Activated T-helper 1 cell treated with anti-CD3 and anti-CD28 coated beads, Interleukin-2, amount 50 U/mL, for 16 hours (primary cell): ENCODE results near the gene DNAH14.
"Not testable (repeated sequence)": the region's sequence is repeated elsewhere in the genome, so short reads cannot be mapped to it uniquely, and the experiment has no call there.

ENCODE experiments used
- DNase-seq, 2 donors: peaks; one replicate each; pipeline ENCODE4 v3.0.0-alpha.2; 2020; ENCODE audit warnings: low read depth in 1 of 2, low spot score in 1 of 2

The DNAH14 gene

DNA sequence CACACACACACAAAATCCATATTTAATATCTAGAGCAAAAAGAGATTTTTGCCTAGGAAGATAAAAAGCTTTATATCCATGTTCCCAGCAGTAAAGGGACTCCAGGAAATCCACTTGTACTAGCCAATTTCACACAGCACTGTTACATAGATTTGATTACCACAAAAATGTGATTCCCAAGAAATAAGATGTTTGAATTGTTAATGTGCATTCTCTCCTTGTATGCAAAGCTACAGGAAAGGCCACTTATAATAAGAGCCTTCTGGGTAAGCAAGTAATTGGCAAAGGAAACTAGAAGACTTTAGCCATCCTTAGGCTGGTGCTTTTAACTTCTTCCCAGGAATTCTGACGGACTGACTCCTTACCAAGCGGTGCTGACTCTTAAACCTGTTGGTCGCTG lies 409.1 kb downstream of the DNAH14 start:
- no peak for DNase-seq

DNA sequence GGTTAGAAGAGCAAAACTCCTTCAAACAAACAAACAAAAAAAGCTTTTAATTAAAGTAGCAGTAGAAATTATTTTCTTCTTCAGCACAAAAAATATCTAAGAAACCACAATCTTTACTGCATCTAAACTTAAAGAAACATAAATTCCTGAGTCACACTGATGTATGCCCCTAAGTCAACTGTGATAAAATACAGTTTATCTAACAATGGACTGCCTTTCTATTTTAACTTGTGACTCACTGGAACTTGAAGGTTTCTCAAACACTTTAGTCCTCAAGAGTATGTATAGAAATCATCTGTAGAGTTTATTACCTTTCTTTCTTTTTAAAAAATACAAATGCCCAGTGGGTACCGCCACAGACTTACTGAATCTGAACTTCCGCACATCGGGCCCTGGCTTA lies 412.2 kb downstream of the DNAH14 start:
- DNase-seq = no peak

DNA sequence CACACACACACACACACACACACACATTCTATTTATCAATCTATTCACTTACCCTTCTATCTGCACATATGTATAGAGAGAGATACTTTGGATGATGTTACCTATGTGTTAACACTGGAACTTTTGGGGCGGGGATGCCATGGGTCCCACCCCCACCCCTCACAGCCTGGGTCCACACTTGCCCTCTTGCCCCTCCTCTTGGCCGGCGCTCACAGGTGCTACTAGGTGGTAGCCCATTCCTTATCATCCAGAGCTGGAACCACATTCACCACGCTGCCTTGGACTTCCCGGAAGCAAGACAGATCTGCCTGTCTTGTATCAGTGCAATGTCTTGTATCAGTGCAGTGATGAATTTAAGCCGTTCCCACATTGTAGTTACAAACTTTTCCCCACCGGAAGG lies 413.2 kb downstream of the DNAH14 start:
- DNase-seq = no peak

DNA sequence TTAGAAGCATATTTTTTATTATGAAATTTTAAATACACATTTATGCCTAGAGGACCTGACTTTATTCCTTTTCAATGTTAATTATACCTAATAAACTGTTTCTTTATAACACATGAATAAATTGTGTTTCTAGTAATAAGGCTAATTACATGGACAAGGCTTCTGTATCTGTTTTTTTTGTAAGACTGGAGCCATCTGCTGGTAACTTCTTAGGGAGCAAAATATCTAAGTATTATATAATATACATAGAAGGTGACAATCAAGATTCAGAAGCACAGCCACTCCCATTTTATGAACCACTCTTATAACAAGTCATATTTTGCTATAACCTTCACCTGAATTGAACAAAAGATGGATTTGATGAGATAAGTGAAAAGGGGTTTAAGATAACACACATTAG lies 414.1 kb downstream of the DNAH14 start:
- no peak for DNase-seq

DNA sequence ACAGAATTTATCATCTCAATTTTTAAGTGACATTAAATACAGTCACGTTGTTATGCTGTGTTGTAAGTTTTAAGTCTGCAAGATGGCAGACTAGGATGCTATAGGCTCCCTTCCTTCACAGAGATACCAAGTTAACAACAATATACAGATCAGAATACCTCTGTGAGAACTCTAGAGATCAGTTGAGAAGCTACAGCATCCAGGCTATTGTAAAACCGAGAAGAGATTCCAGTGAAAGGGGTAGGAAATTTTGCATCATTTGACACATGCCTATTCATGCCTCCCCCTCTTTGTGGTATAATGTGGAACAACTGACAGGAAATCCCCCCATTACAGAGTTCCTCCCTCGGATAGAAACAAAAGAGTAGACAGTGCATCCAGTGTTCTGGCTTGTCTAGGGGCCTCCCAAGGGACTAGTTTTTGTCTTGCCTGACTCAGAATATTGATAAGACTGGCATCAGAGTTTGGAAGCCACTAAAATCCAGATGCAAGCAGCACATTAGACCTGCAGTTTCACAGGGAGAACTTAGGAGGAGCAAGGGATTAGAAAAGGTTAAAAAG lies 417.7 kb downstream of the DNAH14 start:
- no peak for DNase-seq

DNA sequence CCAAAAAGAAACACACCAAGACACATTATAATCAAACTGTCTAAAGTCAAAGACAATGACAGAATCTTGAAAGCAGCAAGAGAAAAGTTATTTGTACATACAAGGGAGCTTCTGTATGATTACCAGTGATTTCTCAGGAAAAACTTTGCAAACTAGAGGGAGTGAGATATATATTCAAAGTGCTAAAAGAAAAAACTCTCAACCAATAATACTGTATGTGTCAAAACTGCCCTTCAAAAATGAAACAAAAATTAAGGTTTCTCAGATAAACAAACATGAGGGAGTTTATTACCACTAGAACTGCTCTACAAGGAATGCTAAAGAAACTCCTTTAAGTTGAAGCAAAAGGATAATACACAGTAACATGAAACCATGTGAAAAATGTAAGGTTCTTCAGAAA lies 418.9 kb downstream of the DNAH14 start:
- no peak for DNase-seq

DNA sequence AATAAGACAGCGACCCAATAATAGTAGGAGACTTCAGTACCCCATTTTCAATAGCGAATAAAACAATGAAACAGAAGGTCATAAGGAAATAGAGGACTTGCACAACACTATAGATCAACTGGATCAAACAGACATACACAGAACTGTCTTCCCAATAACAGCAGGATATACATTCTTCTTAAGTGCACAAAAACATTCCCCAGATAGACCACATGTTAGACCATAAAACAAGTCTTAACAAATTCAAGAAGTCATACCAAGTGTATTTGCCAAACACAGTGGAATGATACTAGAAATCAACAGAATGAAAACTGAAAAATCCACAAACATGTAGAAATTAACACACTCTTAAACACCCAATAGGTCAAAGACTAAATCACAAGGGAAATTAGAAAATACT lies 420.4 kb downstream of the DNAH14 start:
- no peak for DNase-seq

DNA sequence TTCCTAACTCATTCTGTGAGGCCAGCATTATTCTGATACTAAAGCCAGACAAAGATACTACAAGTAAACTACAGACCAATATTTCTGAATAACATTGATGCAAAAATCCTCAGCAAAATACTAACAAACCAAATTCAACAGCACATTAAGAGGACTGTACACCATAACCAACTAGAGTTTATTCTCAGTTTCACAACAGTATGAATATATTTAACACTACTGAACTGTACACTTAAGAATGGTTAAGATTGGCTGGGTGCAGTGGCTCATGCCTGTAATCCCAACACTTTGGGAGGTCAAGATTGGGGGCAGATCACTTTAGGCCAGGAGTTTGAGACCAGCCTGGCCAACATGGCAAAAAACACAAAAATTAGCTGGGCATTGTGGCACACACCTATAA lies 421.4 kb downstream of the DNAH14 start:
- DNase-seq = no peak

DNA sequence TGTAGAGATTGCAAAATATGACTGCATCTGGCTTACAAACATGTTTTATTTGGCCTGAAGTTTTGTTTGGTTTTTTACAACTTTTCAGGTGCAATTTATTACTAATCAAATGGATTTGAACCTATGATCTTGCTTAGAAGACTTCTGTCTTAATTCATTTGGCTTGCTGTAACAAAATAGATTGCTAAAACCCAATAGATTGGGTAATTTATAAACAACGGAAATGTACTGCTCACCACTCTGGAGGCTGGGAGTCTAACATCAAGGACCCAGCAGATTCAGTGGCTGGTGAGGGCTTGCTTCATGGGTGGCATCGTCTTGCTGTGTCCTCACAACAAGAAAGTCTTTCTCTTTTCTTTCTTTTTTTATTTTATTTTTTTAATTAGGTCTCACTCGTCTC lies 425.4 kb downstream of the DNAH14 start:
- DNase-seq = no peak

DNA sequence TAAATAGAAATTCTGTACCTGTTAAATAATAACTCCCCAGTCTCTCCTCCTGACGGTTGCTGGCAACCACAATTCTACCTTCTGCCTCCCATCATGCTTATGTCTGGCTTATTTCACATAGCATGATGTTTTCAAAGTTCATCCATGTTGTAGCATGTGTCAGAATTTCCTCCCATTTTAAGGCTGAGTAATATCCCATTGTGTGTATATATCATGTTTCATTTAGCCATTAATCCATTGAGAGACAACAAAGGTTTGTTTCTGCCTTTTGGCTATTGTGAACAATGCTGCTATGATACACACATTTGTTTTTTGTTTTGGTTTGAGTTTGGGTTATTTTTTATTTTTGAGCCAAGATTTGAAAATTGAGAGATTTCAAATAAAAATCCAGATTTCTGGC lies 426.4 kb downstream of the DNAH14 start:
- DNase-seq = no peak

DNA sequence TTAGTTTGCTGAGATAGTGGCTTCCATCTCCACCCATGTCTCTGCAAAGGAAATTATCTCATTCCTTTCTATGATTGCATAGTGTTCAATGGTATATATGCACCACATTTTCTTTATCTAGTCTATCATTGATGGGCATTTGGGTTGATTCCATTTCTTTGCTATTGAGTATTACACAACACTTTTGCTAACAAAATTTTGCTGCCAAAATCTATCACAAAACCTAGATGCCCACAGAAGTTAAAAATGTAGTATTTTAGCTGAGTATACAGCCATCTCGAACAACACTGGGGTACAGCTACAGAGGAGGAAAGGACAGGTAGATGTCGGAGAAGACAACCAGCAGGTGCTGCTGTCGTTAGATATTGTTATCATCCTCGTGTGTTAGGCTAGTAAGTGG lies 430.6 kb downstream of the DNAH14 start:
- DNase-seq = no peak

DNA sequence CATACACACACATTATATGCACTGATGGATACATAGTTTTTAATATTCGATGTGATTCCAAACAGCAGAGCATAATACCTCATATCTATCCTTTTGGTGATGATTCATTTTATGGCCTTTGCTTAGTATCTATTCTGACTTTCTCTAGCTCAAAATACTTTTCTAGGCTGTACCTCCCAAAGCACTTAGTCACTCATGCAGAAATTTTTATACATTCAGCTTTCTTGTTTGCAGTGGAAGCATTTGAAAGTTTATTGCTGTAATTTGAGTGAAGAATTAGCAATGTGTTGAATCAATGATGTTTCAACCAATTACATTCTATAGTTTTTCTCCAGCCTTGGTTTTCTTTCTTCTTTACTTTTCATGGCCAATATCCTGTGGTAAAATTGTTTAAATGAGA lies 431.7 kb downstream of the DNAH14 start:
- DNase-seq = no peak

DNA sequence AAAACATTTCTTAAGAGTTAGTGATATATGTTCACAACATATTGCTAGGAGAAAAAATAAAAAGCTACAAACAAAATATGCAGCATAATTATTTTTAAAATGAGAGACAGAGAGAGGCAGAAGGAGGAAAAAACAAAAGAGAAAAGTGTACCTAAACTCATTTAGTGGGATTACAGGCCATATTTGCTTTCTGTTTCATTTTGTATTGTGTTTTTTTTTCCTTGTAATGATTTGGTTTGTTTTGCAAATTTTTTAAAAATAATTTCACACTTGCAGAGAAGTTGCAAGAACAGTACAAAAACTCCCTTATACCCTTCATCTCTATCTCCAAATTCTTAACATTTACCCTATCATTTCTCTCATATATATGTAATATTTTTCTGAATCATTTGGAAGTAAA lies 433.3 kb downstream of the DNAH14 start:
- DNase-seq = no peak

DNA sequence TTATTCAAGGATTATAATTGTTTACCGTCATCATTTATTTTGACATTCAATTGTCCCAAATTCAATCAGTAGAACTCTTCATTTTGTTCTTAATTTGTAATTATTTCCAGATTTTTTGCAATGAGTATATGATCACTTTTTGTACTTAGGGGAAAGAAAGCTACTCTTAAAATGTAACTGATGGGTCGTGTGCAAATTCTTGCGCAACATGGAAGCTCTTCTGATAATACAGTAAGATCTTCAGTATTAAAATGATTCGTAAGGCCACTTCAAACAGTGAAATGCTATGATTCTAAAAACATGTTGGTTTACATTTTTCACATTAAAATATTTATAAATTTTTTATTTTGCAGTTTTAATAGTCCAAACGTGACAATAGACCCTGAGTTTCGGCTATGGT lies 435.0 kb downstream of the DNAH14 start:
- no peak for DNase-seq

DNA sequence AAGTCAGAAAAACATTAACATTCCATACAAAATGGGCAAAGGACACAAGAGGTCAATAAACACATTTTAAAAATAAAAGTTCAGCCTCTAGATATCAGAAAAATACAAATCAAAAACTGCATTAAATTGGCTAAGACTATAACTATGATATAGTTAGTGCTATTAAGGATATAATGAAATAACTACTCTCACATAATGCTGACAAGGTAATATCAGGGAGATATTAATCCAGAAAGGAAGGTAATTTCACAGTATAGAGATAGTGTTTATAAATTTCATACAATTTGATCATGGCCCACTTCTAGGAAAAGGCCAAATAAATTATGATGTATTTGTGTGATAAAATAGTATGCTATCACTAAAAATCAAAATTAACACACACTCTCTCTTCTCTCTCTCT lies 436.5 kb downstream of the DNAH14 start:
- no peak for DNase-seq

DNA sequence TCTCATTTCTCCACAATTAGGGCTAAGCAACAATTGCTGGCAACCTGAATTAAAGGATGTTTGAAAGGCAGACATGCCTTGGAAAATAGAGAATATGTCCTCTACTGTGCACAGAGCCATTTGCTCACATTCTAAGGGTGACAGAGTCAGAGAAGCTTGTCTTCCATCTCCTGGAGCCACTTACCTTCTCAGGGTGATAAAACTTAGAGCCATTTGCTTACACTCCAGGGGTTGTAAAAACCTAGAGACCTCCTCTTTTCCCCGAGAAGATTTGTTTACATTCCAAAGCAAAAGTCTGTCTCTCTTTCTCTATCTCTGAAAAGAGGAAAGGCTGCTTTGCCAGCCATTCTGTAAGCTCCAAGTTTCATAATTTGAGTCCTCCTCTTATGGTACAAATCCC lies 437.1 kb downstream of the DNAH14 start:
- no peak for DNase-seq

DNA sequence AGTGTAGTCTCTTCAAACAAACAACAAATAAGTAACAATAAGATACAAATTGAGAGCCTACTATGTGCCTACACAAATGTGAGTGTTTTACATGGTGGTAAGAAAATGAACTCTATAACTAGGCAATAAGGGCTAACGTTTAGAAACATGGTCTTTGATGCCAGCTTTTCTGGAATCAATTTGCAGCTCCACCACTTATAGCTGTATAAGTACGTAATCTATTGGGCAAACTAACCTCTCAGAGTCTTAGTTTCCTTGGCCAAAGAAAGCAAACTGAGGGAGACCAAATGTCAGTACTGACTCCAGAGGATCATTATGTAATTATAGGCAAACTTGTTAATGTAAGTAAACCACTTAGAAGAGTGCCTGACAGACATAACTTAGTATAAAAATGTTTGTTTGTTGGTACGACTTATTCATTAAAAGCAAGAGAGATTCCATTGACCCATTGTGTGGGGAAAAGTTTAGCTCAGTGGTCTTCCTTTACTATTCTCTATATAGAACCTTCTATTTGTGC lies 438.6 kb downstream of the DNAH14 start:
- no peak for DNase-seq

DNA sequence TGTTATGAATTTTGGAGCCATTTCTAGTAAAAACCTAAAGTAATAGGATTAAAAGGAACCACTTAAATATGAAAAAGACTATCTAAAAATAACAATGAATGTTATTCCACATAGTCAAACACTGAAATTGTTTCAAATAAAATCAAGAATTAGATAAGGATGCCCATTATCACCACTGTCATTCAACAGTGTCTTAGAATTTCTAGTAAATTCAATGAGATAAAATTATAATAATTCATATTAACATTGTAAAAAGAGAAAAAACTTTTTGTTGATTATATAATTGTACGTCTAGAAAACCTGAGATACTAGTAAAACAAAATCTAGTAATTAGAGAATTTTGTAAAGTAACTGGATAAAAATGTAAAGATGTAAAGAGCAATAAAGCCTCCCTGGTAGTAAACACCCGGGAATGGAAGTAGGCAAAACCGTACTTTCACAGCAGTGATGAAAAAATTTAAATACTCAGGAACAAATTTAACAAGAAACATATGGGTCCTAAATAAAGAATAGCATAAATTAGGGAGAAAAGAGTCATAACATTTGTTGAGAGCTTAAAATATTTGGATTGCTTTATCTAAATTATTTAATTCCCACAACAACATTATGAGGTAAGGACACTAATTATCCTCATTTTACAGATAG lies 442.0 kb downstream of the DNAH14 start:
- no peak for DNase-seq

DNA sequence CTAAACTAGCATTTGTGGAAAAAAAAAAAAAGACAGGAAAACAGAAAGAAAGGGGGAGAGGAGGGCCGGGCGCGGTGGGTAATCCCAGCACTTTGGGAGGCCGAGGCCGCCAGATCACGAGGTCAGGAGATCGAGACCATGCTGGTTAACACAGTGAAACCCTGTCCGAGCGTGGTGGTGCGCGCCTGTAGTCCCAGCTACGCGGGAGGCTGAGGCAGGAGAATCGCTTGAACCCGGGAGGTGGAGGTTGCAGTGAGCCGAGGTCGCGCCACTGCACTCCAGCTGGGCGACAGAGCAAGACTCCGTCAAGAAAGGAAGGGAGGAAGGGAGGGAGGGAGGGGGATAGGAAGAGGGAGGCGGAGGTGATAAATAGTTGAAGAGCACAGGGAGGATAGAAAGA lies 443.7 kb downstream of the DNAH14 start:
- DNase-seq = no peak

DNA sequence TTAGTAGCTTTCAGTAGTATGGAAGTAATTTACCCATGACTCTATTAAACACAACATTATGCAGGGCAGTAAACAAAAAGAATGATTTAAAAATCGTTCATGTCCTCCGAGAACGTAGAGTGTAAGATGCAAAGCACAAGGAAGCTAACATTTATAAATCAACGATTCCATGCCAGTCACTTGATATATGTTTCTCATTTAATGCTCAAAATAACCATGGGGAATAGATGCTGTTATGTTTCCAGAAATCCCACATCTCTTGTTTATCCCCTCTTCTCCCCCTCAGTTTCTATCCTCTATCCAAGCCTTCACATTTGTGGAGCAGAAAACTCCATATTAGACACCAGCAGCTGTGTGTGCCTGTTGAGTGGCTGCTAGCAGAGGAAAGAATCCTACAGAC lies 445.5 kb downstream of the DNAH14 start:
- DNase-seq = no peak

DNA sequence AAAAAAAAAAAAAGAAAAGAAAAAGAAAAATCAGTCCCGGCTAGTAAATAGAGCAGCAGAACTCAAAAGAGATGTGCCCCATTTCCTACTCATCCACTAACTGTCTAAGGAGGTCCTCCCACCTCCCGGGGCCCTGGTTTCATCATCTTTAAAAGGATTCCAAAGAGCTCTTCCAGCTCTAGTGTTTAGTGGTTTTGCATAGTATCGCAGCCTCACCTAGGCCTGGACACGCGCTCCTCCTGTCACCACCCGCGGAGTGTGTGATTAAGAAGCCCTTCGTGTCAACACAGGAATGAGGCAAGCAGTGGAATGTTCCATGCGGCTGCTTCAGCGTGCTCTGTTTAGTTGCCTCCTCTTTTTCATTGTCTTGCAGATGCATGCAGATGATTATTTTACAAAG lies 449.4 kb downstream of the DNAH14 start:
- no peak for DNase-seq

DNA sequence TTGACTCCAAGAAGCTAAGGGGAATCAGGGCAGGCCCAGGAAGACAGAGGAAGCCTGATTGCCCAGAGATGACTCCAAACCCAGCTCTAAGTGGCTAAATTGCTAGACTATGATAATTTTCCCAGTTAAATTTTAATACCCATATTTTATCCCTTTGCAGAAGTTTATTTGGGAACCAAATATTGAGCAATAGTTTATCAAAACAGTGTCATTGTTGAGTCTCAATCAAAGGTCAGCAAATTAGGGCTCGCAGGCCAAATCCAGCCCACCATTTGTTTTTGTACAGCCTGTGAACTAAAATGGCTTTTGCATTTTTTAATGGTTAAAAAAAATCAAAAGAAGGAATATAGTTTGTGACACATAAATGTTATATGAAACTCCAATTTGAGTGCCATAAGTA lies 451.2 kb downstream of the DNAH14 start:
- DNase-seq = no peak

DNA sequence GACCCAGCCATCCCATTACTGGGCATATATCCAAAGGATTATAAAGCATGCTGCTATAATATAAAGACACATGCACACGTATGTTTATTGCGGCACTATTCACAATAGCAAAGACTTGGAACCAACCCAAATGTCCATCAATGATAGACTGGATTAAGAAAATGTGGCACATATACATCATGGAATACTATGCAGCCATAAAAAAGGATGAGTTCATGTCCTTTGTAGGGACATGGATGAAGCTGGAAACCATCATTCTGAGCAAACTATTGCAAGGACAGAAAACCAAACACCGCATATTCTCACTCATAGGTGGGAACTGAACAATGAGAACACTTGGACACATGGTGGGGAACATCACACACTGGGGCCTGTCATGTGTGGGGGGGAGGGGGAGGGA lies 457.4 kb downstream of the DNAH14 start:
- not testable (repeated sequence) for DNase-seq
